Activated CD8-positive, alpha-beta memory T cell treated with anti-CD3 and anti-CD28 coated beads, Interleukin-2, amount 50 U/mL, for 48 hours (primary cell): ENCODE measurements around the gene RC3H2.

ENCODE experiments used
- DNase-seq: peaks from one replicate; pipeline ENCODE4 v3.0.0-alpha.2; 2020

Gene RC3H2

GRCh38 chr9:122797316-122798063 lies 107.7 kb downstream of the RC3H2 start:
- DNase-seq = no peak
